Neuronal stem cell (in vitro differentiated cells): ENCODE measurements around the gene GNRH2.

Experiments
- DNase-seq: peaks from one replicate; pipeline ENCODE4 v3.0.0-alpha.2; 2013; ENCODE audit warnings: low spot score
- H2AFZ ChIP-seq: one replicate; pipeline ENCODE4 v1.6.1; 2013; ENCODE audit warnings: mild to moderate bottlenecking, low read length, inconsistent platforms
- H2AK5ac ChIP-seq: 2 replicates; pipeline ENCODE4 v1.6.1; 2013; ENCODE audit warnings: low read depth, mild to moderate bottlenecking, inconsistent platforms, low read length, moderate library complexity, mixed read lengths
- H2BK120ac ChIP-seq: 2 replicates; pipeline ENCODE4 v1.6.1; 2013; ENCODE audit warnings: low read depth, mild to moderate bottlenecking, inconsistent platforms, low read length, moderate library complexity, mixed read lengths
- H2BK12ac ChIP-seq: one replicate; pipeline ENCODE4 v1.6.1; 2013; ENCODE audit warnings: low read length, inconsistent platforms
- H2BK15ac ChIP-seq: 2 replicates; pipeline ENCODE4 v1.6.1; 2013; ENCODE audit warnings: mild to moderate bottlenecking, low read length, inconsistent platforms, mixed read lengths
- H2BK5ac ChIP-seq: one replicate; pipeline ENCODE4 v1.6.1; 2013; ENCODE audit warnings: inconsistent platforms, mild to moderate bottlenecking, low read length, moderate library complexity
- H3K14ac ChIP-seq: one replicate; pipeline ENCODE4 v1.6.1; 2013; ENCODE audit warnings: low read length, inconsistent platforms
- H3K18ac ChIP-seq: 2 replicates; pipeline ENCODE4 v1.6.1; 2013; ENCODE audit warnings: low read length, inconsistent platforms
- H3K23ac ChIP-seq: 2 replicates; pipeline ENCODE4 v1.6.1; 2013; ENCODE audit warnings: low read depth, mild to moderate bottlenecking, mixed read lengths, low read length, inconsistent platforms; ENCODE audit not compliant: poor library complexity
- H3K27ac ChIP-seq: replicated peaks from 3 replicates; pipeline ENCODE4 v1.5.1; 2013; ENCODE audit warnings: low read length, inconsistent platforms
- H3K27me3 ChIP-seq, 3 experiments: 2 replicates each; pipeline ENCODE4 v1.6.1; 2013; ENCODE audit warnings: low read length in 3 of 3, mild to moderate bottlenecking in 2 of 3, inconsistent platforms in 1 of 3, low read depth in 1 of 3, mixed read lengths in 1 of 3, moderate library complexity in 1 of 3; ENCODE audit not compliant: control insufficient read depth in 3 of 3, insufficient read depth in 3 of 3
- H3K36me3 ChIP-seq, 2 donors: replicated peaks in 1 of 2; 2 replicates each; pipeline ENCODE4 v1.6.1; 2013; ENCODE audit warnings: low read length in 2 of 2; ENCODE audit not compliant: control insufficient read depth in 2 of 2, insufficient read depth in 2 of 2
- H3K4ac ChIP-seq: 2 replicates; pipeline ENCODE4 v1.6.1; 2013; ENCODE audit warnings: inconsistent platforms, mild to moderate bottlenecking, low read length, moderate library complexity
- H3K4me1 ChIP-seq, 2 donors: 1 replicate in 1 of 2; 2 replicates in 1 of 2; pipeline ENCODE4 v1.6.1; 2013; ENCODE audit warnings: low read length in 2 of 2, low read depth in 1 of 2; ENCODE audit not compliant: control insufficient read depth in 2 of 2, insufficient read depth in 1 of 2
- H3K4me2 ChIP-seq: one replicate; pipeline ENCODE4 v1.6.1; 2013; ENCODE audit warnings: mild to moderate bottlenecking, low read length, inconsistent platforms; ENCODE audit not compliant: insufficient read depth, poor library complexity, severe bottlenecking
- H3K4me3 ChIP-seq, 2 donors: 2 replicates each; pipeline ENCODE4 v1.5.1; 2013; ENCODE audit warnings: low read length in 2 of 2, mild to moderate bottlenecking in 2 of 2, inconsistent platforms in 1 of 2, moderate library complexity in 1 of 2
- H3K79me1 ChIP-seq: one replicate; pipeline ENCODE4 v1.6.1; 2013; ENCODE audit warnings: low read depth, mild to moderate bottlenecking, inconsistent platforms, low read length, moderate library complexity
- H3K9ac ChIP-seq: one replicate; pipeline ENCODE4 v1.6.1; 2013; ENCODE audit warnings: mild to moderate bottlenecking, low read depth, low read length, inconsistent platforms; ENCODE audit not compliant: poor library complexity
- H3K9me3 ChIP-seq, 2 donors: replicated peaks in 1 of 2; 2 replicates each; pipeline versions ENCODE3 to v1.6.1; 2013; ENCODE audit warnings: low read length in 2 of 2, mild to moderate bottlenecking in 2 of 2, inconsistent platforms in 1 of 2, low read depth in 1 of 2, mixed read lengths in 1 of 2, moderate library complexity in 1 of 2; ENCODE audit not compliant: control insufficient read depth in 2 of 2, insufficient read depth in 1 of 2
- H4K8ac ChIP-seq: one replicate; pipeline ENCODE4 v1.6.1; 2013; ENCODE audit warnings: low read depth, mild to moderate bottlenecking, inconsistent platforms, low read length, moderate library complexity
- H4K91ac ChIP-seq: one replicate; pipeline ENCODE4 v1.6.1; 2013; ENCODE audit warnings: low read length, low read depth, mild to moderate bottlenecking, inconsistent platforms; ENCODE audit not compliant: poor library complexity
- WGBS, 2 donors: extraction: QIAGEN DNeasy Blood & Tissue Kit; methylation state at CpG; one replicate each; pipeline ENCODE4 v1.1.7; 2013; ENCODE audit warnings: missing lambda C conversion rate in 2 of 2, mixed read lengths in 1 of 2; ENCODE audit not compliant: insufficient read length in 2 of 2, insufficient replicate concordance in 1 of 2; ENCODE audit errors: extremely low coverage in 2 of 2; 5-methylcytosine and 5-hydroxymethylcytosine counted together

The GNRH2 gene

DNA sequence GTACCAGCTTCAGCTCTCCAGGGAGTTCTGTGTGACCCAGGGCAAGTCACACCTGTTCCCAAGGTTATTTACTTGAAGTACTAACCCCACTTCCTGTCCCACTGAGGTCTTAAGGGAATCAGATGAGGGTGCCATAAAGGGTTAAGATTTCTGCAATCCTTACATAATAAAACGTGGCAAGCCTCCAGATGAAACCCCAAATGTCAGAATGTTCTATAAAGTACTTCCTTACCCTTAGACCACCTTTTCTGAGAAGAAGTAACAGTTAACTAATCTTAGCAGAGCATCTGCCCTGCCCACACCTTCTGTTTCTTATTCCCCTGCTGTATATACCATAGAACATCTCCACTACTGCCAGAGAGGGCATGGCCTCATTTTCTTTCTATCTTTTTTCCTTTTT, 47.1 kb downstream of the GNRH2 start:
- Histone ChIP-seq H3K36me3 (no peaks in the 10 kb centered on the region), H2BK120ac (no peak overlapping the region), H3K23ac (no peak overlapping the region), H3K27me3 (peaks cover 0 to 21% (median 7%) of the 10 kb centered on the region in 3 experiments), H3K14ac (no peak overlapping the region), H2AK5ac (no peak overlapping the region), H3K18ac (no peak overlapping the region), H4K91ac (no peak overlapping the region), H3K4me2 (no peak overlapping the region), H3K4ac (no peak overlapping the region), H3K79me1 (no peaks in the 10 kb centered on the region), H3K9ac (no peak overlapping the region), H2AFZ (no peak overlapping the region), H2BK15ac (no peak overlapping the region), H3K9me3 (peaks cover 0 to 2% of the 10 kb centered on the region in 2 donors), H3K4me3 (no peak overlapping the region), H4K8ac (no peak overlapping the region), H2BK5ac (no peak overlapping the region), H3K27ac (no peak overlapping the region), H2BK12ac (no peak overlapping the region), H3K4me1 (peaks cover 0 to 1% of the 10 kb centered on the region in 2 donors)
- no CpG with 5 or more reads among the region's 1 CpG for WGBS, 2 donors
- no peak for DNase-seq

DNA sequence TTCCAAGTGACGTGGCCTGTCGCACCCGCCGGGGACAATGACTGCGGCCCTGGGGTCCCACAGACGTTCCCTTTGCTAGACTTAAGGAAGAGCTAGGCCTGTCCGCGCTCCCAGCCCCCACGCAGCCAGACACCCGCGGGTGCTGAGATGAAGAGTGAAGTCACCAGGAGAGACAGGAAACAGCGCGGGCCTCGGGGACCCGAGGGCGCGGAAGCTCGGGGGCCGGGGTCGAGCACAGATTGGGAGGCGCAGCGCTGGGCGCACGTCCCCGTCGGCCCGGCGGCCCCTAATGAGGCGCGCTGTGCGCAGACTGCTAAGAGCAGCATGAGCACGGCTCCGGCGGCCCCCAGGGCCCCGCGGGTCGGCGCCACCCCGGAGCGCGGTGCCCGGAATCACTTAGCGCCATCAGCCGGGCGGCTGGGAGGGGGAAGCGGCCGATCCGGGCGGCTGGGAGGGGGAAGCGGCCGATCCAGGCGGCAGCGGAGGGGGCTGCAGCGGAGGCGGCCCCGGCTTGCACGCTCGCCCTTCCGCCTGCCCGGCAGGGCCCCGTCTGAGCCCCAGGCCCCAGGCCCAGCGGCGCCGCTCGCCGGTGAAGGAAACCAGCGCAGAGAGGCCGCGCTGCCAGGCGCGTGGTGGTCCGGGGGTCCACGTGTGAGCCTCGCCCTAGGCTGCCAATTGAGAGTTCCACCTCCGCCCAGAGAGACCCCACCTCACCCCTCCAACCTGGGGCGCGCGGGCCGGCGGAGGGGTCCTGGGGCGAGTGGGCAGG, 49.4 kb downstream of the GNRH2 start:
- peak overlapping the region; percentile 6 for H2BK15ac ChIP-seq
- peaks cover 0 to 2% of the 10 kb centered on the region in 2 donors for H3K9me3 ChIP-seq
- H3K9ac ChIP-seq, result no peak overlapping the region
- no peak overlapping the region for H2BK12ac ChIP-seq
- peak overlapping the region; percentile 96 for H2AK5ac ChIP-seq
- peak overlapping the region; percentile 20 for H3K23ac ChIP-seq
- H3K4ac ChIP-seq, result no peak overlapping the region
- H3K14ac ChIP-seq, result no peak overlapping the region
- H3K27me3 ChIP-seq, result peaks cover 0 to 21% (median 4%) of the 10 kb centered on the region in 3 experiments
- no peak overlapping the region for H2BK120ac ChIP-seq
- H4K91ac ChIP-seq, result no peak overlapping the region
- peak overlapping the region; percentile 88 for H3K18ac ChIP-seq
- peak overlapping the region in 1 of 2 donors; percentile 69 for H3K4me3 ChIP-seq
- H3K4me2 ChIP-seq, result peak overlapping the region; percentile 54
- H2BK5ac ChIP-seq, result no peak overlapping the region
- H3K4me1 ChIP-seq, result peaks cover 0 to 1% of the 10 kb centered on the region in 2 donors
- no peak for DNase-seq
- peak overlapping the region; percentile 66 for H2AFZ ChIP-seq
- peak overlapping the region; percentile 86 for H4K8ac ChIP-seq
- H3K36me3 ChIP-seq, result no peaks in the 10 kb centered on the region
- no CpG with 5 or more reads among the region's 81 CpGs for WGBS, 2 donors
- H3K79me1 ChIP-seq, result no peaks in the 10 kb centered on the region
- no peak overlapping the region for H3K27ac ChIP-seq

DNA sequence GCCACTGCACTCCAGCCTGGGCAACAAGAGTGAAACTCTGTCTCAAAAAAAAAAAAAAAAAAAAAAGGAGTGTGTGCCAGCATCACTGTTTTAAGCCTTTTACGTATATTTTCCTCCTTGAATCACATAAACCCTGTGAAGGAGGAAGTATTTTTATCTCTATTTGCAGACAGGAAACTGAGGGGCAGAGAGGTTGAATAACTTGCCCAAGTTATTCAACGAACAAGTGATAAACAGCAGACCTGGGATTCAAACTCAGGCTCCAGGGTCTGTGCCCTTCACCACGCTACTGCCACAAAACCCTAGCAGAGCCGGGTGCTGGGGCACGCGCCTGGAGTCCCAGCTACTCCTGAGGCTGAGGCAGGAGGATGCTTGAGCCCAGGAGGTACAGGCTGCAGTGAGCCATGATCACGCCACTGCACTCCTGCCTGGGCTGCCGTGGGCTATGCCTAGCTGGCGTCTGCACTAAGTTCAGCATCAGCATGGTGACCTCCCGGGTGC, 50.5 kb downstream of the GNRH2 start:
- Histone ChIP-seq H2BK5ac (no peak overlapping the region), H3K14ac (no peak overlapping the region), H2BK12ac (peak overlapping the region; percentile 14), H3K9me3 (peaks cover 0 to 2% of the 10 kb centered on the region in 2 donors), H3K23ac (peak overlapping the region; percentile 22), H3K4me3 (no peak overlapping the region), H3K4me1 (peaks cover 0 to 1% of the 10 kb centered on the region in 2 donors), H3K27me3 (peaks cover 0 to 21% (median 4%) of the 10 kb centered on the region in 3 experiments), H3K9ac (no peak overlapping the region), H4K91ac (no peak overlapping the region), H2BK120ac (no peak overlapping the region), H4K8ac (no peak overlapping the region), H3K4ac (no peak overlapping the region), H2BK15ac (no peak overlapping the region), H3K18ac (no peak overlapping the region), H3K36me3 (no peaks in the 10 kb centered on the region), H2AK5ac (no peak overlapping the region), H3K79me1 (no peaks in the 10 kb centered on the region), H3K4me2 (no peak overlapping the region), H3K27ac (no peak overlapping the region), H2AFZ (peak overlapping the region; percentile 49)
- no CpG with 5 or more reads among the region's 10 CpGs for WGBS, 2 donors
- DNase-seq, result no peak

DNA sequence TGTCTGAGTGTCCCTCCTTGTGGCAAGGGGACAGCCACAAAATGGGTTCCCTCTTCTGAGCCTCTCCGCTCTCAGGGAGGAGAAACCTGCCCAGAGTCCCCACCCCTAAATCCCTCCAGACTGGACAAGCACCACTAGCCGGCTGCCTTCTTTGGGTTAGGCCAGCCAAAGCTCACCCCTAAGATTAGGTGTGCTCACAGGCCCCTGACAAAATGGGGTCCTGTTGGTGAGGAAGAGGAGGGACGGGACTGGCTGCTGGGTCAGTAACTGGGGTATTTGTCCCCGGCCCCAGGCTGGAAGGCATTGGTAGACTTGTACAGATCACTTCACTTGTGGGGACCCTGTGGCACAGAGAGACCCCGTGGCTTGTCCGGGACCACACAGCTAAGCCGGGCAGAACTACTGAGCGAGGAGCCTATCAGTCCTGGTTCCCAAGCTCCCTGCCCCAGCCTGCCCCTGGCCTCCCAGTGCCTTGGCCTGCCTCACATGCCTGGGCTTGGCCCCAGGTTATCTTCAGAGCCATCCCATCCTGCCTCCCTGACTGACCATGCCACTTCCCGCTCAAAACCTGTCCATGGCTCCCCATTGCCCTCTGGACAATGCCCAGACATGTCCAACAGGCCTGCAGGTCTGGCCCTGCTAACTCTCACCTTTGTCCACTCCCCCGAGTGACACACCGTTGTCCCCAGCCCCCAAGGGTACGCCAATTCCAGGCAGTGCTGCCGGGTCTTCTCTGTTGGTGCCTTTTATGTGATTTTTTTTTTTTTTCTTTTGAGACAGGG, 51.6 kb downstream of the GNRH2 start:
- Histone ChIP-seq H4K91ac (peak overlapping the region; percentile 53), H3K18ac (peak overlapping the region; percentile 55), H3K9ac (no peak overlapping the region), H3K4ac (no peak overlapping the region), H3K4me1 (peaks cover 0 to 1% of the 10 kb centered on the region in 2 donors), H3K23ac (peak overlapping the region; percentile 44), H3K4me3 (no peak overlapping the region), H3K14ac (peak overlapping the region; percentile 25), H2BK12ac (peak overlapping the region; percentile 63), H2BK15ac (peak overlapping the region; percentile 83), H2AFZ (peak overlapping the region; percentile 70), H2BK120ac (peak overlapping the region; percentile 56), H3K79me1 (no peaks in the 10 kb centered on the region), H2AK5ac (peak overlapping the region; percentile 79), H3K27ac (peak overlapping the region; percentile 27), H2BK5ac (peak overlapping the region; percentile 95), H3K27me3 (peaks cover 0 to 21% (median 4%) of the 10 kb centered on the region in 3 experiments), H3K4me2 (no peak overlapping the region), H3K9me3 (peaks cover 0 to 2% of the 10 kb centered on the region in 2 donors), H4K8ac (no peak overlapping the region), H3K36me3 (no peaks in the 10 kb centered on the region)
- no peak for DNase-seq
- WGBS, 2 donors, result no CpG with 5 or more reads among the region's 13 CpGs
